HL-60 (cell line): Measurements from ENCODE around the gene ZPR1.

Source experiments
- DNase-seq, 2 experiments: peaks; one replicate each; pipeline ENCODE4 v3.0.0-alpha.2; 2010 to 2020; ENCODE audit warnings: low read depth in 1 of 2, low spot score in 1 of 2
- H3K27ac ChIP-seq: fragments of 250-450 bp; sonication (Bioruptor Pico); replicated peaks from 2 replicates; pipeline ENCODE4 v1.5.1; 2020; ENCODE audit warnings: mild to moderate bottlenecking, moderate library complexity
- H3K27me3 ChIP-seq: fragments of 250-450 bp; sonication (Bioruptor Pico); 2 replicates; pipeline ENCODE4 v1.5.1; 2021; ENCODE audit warnings: mild to moderate bottlenecking, moderate library complexity; ENCODE audit not compliant: insufficient read depth, poor library complexity, severe bottlenecking
- H3K4me3 ChIP-seq: replicated peaks from 2 replicates; pipeline ENCODE4 v1.5.1; 2011; ENCODE audit warnings: mild to moderate bottlenecking, control low read depth, low read length; ENCODE audit not compliant: insufficient read depth
- CTCF ChIP-seq: IDR thresholded peaks from one replicate; pipeline ENCODE4 v1.5.1; 2011; ENCODE audit warnings: low read length, control low read depth, inconsistent platforms; ENCODE audit not compliant: insufficient read depth
- GABPA ChIP-seq: IDR thresholded peaks from 2 replicates; pipeline ENCODE4 v1.6.1; 2012; ENCODE audit warnings: low read depth
- POLR2AphosphoS5 ChIP-seq: IDR thresholded peaks from 2 replicates; pipeline ENCODE4 v1.6.1; 2012; ENCODE audit warnings: low read depth
- REST ChIP-seq: IDR thresholded peaks from 2 replicates; pipeline ENCODE4 v1.6.1; 2012; ENCODE audit warnings: low read depth; ENCODE audit not compliant: insufficient replicate concordance
- SPI1 ChIP-seq: IDR thresholded peaks from 2 replicates; pipeline ENCODE4 v1.6.1; 2012; ENCODE audit warnings: low read depth, mild to moderate bottlenecking, borderline replicate concordance

Gene ZPR1

GRCh38 chr11:116742104-116742503 is 45.7 kb downstream of the ZPR1 start:
- no peaks in the 10 kb centered on the region for H3K27me3 ChIP-seq
- H3K4me3 ChIP-seq, result no peak overlapping the region
- TF ChIP-seq SPI1 (no peak), POLR2AphosphoS5 (no peak), CTCF (no peak), GABPA (no peak), REST (no peak)
- DNase-seq, result no peak
- no peak overlapping the region for H3K27ac ChIP-seq

- TF ChIP-seq CTCF (no peak), GABPA (no peak), REST (no peak), POLR2AphosphoS5 (no peak), SPI1 (no peak)
- Histone ChIP-seq H3K27ac (no peak overlapping the region), H3K27me3 (no peaks in the 10 kb centered on the region), H3K4me3 (no peak overlapping the region)
- no peak for DNase-seq
Observed at GRCh38 chr11:116740741-116741140, 47.1 kb downstream of the ZPR1 start.

- H3K4me3 ChIP-seq, result no peak overlapping the region
- no peak overlapping the region for H3K27ac ChIP-seq
- TF ChIP-seq SPI1, result no peak
- no peak for TF ChIP-seq CTCF
- no peak for TF ChIP-seq REST
- TF ChIP-seq POLR2AphosphoS5, result no peak
- no peak for TF ChIP-seq GABPA
- H3K27me3 ChIP-seq, result no peaks in the 10 kb centered on the region
- DNase-seq, result no peak
Observed at GRCh38 chr11:116738975-116739374, 48.8 kb downstream of the ZPR1 start.
